Measurements from ENCODE around the gene CPZ. TPM values are rescaled to one million over a fixed set of nuclear protein-coding genes. Genes with fewer than 3 reads are reported as not detected.
"Not testable (repeated sequence)": the region's sequence is repeated elsewhere in the genome, so short reads cannot be mapped to it uniquely, and the experiment has no call there.

Gene CPZ
- total RNA-seq, 1 donor from 2014 or later, result 0.86 TPM

DNA sequence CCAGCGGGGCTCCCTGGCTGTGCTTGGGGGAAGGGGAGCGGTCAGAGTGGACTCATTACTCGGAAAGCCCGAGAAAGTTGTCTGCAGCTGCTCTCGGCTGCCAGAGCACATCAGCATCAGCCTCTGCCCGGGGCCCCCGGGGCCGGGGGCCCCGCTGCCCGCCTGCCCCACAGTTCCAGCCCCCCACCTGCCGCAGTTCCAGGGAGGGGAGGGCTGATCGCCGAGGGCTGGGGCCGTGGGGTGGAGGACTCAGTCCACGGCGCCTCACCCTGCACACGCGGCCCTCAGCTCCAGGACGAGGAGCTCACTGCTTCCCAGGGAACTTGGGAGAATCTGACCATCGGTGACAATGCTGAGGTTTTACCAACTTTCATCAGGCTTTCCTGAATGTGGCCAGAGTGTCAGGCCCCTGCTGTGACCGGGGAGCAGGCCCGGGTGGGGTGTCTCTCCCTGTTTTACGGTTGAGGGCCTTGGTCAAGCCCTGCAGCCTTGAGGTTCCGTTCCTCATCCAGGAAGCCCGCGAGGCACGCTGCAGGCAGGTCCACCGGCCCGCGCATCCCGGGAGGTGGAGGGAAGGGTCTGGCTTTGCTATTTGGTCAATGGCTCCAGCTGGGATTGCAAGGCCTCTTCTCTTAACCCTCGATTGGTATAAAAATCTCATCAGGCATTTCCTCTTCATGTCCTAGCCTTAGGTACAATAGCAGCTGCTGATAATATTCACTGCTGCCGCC, 57.2 kb downstream of the CPZ start:
- DNase-seq (ENCODE audit: low read depth), result no peak
- TF ChIP-seq, protein P1, sequence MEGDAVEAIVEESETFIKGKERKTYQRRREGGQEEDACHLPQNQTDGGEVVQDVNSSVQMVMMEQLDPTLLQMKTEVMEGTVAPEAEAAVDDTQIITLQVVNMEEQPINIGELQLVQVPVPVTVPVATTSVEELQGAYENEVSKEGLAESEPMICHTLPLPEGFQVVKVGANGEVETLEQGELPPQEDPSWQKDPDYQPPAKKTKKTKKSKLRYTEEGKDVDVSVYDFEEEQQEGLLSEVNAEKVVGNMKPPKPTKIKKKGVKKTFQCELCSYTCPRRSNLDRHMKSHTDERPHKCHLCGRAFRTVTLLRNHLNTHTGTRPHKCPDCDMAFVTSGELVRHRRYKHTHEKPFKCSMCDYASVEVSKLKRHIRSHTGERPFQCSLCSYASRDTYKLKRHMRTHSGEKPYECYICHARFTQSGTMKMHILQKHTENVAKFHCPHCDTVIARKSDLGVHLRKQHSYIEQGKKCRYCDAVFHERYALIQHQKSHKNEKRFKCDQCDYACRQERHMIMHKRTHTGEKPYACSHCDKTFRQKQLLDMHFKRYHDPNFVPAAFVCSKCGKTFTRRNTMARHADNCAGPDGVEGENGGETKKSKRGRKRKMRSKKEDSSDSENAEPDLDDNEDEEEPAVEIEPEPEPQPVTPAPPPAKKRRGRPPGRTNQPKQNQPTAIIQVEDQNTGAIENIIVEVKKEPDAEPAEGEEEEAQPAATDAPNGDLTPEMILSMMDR (conservative IDR thresholded peaks at IDR 0.05; ENCODE audit: low read depth, low read length), result no peak
- H3K4me3 ChIP-seq (ENCODE audit: low read depth, low read length), result no peak overlapping the region

DNA sequence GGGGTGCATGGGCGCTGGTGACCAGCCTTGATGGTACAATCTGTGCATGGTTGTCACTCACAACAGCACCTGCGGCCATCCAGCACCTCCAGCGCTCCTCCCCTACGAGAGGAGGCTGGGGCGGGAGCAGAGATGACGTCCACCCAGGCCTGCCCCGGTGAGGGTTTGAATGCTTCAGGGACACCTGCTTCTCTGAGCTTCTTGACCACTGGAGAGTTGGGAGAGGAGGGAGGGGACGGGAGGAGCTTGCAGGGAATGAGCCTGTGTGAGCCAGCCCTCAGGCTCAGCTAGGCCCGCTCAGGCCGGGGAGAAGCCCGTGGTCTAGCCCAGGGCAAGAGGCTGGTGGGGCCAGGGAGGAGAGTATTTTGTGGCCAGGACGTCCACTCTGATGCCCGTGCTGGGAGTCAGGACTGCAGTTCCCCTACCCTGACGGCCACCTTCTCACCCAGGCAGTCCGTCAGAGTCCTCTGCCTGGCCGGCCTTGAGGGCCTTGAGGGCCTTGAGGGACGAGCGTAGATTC, 59.2 kb downstream of the CPZ start:
- H3K4me3 ChIP-seq (ENCODE audit: low read depth, low read length), result no peak overlapping the region
- TF ChIP-seq, protein P1 (conservative IDR thresholded peaks at IDR 0.05; ENCODE audit: low read depth, low read length), result no peak
- no peak for DNase-seq (ENCODE audit: low read depth)

DNA sequence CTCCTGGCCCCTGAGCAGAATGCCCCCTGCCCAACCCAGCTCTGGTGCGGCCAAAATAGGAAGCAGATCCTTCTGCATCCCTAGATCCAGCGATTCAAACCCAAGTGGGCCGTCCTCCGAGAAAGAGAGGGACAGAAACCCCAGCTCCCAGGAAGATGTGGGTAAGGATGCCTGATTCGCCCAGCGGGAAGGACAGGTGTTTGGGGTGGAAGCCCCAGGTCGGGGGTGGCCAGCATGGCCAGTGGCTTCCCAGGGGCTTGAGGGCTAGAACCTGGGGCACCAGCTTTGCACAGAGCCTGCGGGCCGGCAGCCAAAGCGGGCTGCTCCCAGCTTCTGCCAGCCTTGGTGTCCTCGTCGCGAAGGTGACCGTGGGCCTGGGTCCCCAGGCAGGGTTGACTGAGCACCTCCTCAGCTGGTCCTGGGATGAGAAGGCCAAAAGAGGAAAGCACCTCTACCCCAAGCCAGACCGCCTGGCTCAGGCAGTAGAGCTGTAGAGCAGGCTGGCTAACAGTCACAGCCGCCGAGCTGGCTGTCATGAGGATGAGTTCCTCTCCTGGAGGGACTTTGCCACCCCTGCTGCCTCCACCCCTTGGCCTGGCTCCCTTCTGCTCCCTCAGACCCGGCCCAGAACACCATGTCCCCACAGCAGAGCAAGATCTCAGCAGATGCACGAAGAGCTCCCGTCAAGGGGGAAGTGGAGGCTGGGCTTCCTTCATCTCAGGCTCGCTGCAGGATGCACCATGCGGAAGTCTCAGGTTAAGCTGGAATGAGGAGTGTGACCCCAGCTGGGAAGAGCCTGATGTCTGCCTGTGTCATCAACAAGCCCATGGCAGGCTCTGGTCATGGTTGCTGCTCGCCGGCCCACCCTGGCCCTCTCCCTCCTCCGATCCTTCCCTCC, 59.9 kb downstream of the CPZ start:
- H3K4me3 ChIP-seq (ENCODE audit: low read depth, low read length), result no peak overlapping the region
- no peak for DNase-seq (ENCODE audit: low read depth)
- TF ChIP-seq, protein P1 (conservative IDR thresholded peaks at IDR 0.05; ENCODE audit: low read depth, low read length), result no peak

DNA sequence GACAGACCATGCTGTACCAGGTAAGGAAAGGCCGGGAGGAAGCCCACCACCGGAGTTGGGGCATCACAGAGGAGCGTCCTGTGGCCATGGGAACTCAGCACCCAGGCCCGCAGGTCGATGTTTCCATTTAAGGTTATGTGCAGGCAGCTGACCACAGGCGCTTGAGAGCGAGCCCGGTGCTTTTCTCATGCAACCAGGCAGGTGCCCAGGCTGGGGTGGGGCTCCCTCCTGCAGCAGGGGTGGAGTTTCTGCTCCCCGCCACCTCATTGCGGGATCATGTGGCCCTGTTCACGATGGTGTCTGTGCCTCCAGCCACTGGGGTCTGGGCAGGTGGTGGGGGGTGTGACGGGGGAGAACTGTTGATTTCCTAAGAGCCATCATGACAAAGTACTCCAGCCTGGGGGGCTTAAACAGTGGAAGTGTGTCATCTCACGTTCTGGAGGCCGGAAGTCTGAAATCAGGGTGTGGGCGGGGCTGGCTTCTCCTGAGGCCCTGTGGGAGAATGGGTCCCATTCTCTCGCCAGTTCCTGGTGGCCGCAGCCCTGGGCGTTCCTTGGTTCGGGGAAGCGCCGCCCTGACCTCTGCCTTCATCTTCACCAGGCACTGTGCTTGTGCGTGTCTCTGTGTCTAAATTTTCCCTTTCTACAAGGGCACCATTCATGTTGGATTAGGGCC, 60.9 kb downstream of the CPZ start:
- TF ChIP-seq, protein P1 (conservative IDR thresholded peaks at IDR 0.05; ENCODE audit: low read depth, low read length), result no peak
- no peak overlapping the region for H3K4me3 ChIP-seq (ENCODE audit: low read depth, low read length)
- DNase-seq (ENCODE audit: low read depth), result no peak

DNA sequence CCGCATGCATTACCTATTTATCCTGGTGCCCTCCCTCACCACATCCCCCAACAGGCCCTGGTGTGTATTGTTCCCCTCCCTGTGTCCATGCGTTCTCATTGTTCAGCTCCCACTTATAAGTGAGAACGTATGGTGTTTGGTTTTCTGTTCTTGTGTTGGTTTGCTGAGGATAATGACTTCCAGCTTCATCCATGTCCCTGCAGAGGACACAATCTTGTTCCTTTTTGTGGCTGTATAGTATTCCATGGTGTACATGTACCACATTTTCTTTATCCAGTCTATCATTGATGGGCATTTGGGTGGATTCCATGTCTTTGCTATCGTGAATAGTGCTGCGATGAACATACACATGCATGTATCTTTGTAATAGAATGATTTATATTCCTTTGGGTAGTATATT, 61.6 kb downstream of the CPZ start:
- not testable (repeated sequence) for DNase-seq (ENCODE audit: low read depth); H3K4me3 ChIP-seq (ENCODE audit: low read depth, low read length)

DNA sequence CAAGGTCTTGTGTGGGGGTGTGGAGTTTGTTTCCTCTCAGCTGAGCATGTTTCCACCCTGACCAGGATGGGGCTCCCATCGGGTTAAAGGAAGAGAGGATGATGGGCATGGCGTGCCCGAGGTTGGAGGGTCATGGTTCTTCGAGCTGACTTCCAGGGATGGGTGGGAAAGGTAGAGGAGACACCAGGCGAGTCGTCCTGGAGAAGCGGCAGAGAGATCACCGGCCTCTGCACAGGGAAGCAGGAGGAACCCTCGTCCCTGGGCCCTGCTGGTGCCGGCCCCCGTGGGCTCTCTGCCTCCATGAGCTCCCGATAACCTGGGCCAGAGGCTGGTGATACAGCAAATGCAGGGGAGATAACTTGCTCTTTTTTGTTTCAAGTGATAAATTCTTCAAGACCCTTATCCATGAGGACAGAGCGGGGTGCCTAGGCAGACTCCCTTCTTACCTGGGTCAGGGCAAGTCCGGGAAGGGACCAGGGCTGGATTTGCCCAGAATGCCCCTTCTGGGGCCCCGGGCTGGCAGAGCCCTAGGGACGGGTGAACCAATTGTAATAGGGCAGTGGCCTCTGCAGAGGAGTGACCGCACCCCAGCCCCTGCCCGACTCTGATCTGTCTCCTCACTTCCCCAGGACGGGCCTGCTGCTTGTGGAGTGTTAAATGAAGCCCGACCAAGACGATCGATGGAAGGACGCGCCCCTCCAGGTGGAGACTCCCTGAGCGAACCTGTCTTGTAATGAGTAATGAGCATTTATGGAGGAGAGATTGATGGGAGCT, 63.0 kb downstream of the CPZ start:
- TF ChIP-seq, protein P1 (conservative IDR thresholded peaks at IDR 0.05; ENCODE audit: low read depth, low read length), result no peak
- no peak for DNase-seq (ENCODE audit: low read depth)
- H3K4me3 ChIP-seq (ENCODE audit: low read depth, low read length), result no peak overlapping the region
